H1 (cell line): ENCODE results near the gene SORBS1. TPM values are rescaled to one million over a fixed set of nuclear protein-coding genes. Genes with fewer than 3 reads are reported as not detected.

Experiments
- CTCF ChIA-PET: fragments of 300-600 bp; sonication (Branson Sonifier 250); formaldehyde crosslinking; loops from one replicate; lab custom pipeline; 2021; ENCODE audit not compliant: partially characterized antibody; lab: Charles Lee
- POLR2A ChIA-PET: fragments of 300-600 bp; sonication (Branson Sonifier 250); formaldehyde crosslinking; loops from one replicate; lab custom pipeline; 2021; ENCODE audit warnings: inconsistent platforms; ENCODE audit not compliant: partially characterized antibody; lab: Charles Lee
- DNase-seq, 2 experiments: peaks; one replicate each; pipeline versions ENCODE4 v3.0.0 to v3.0.0-alpha.2; 2010 to 2022; ENCODE audit warnings: low spot score in 2 of 2, low read depth in 1 of 2, mixed read lengths in 1 of 2
- FAIRE-seq: peaks from 2 replicates; lab custom pipeline; 2011; peaks lifted over from hg19 to GRCh38; lab: Jason Lieb, UNC
- H2AFZ ChIP-seq: 2 replicates; pipeline ENCODE4 v1.8.1; 2012; ENCODE audit warnings: low read length, inconsistent platforms
- H2AK5ac ChIP-seq: 2 replicates; pipeline ENCODE4 v1.6.1; 2013; ENCODE audit warnings: low read depth, low read length
- H2BK120ac ChIP-seq: replicated peaks from 2 replicates; pipeline ENCODE3; 2013; ENCODE audit warnings: low read depth, low read length, inconsistent platforms
- H2BK12ac ChIP-seq: 2 replicates; pipeline ENCODE4 v1.6.1; 2013; ENCODE audit warnings: low read depth, low read length
- H2BK15ac ChIP-seq: 2 replicates; pipeline ENCODE4 v1.6.1; 2013; ENCODE audit warnings: low read length
- H2BK20ac ChIP-seq: 2 replicates; pipeline ENCODE4 v1.6.1; 2013; ENCODE audit warnings: low read length
- H2BK5ac ChIP-seq: 2 replicates; pipeline ENCODE4 v1.6.1; 2013; ENCODE audit warnings: low read depth, low read length
- H3K14ac ChIP-seq: 2 replicates; pipeline ENCODE4 v1.6.1; 2013; ENCODE audit warnings: inconsistent platforms; ENCODE audit not compliant: insufficient read length
- H3K18ac ChIP-seq: 2 replicates; pipeline ENCODE4 v1.6.1; 2013; ENCODE audit warnings: low read length; ENCODE audit errors: extremely low read depth
- H3K23ac ChIP-seq: 2 replicates; pipeline ENCODE4 v1.6.1; 2013; ENCODE audit warnings: inconsistent platforms; ENCODE audit not compliant: insufficient read length
- H3K23me2 ChIP-seq: 2 replicates; pipeline ENCODE4 v1.6.1; 2013; ENCODE audit warnings: low read depth, low read length
- H3K27ac ChIP-seq: 2 replicates; pipeline ENCODE4 v1.6.1; 2011; ENCODE audit warnings: low read depth, low read length, inconsistent platforms
- H3K27me3 ChIP-seq, 4 experiments: replicated peaks in 1 of 4; 1 replicate in 1 of 4; 2 replicates in 3 of 4; pipeline versions ENCODE4 v1.6.1 to v1.8.1; 2011 to 2013; ENCODE audit warnings: low read length in 3 of 4, mild to moderate bottlenecking in 3 of 4, inconsistent platforms in 2 of 4, mixed read lengths in 2 of 4, moderate library complexity in 1 of 4; ENCODE audit not compliant: control insufficient read depth in 3 of 4, insufficient read depth in 3 of 4; ENCODE audit errors: extremely low read depth in 1 of 4
- H3K36me3 ChIP-seq, 4 experiments: 2 replicates each; pipeline versions ENCODE4 v1.6.1 to v1.8.1; 2011 to 2013; ENCODE audit warnings: mild to moderate bottlenecking in 4 of 4, low read length in 3 of 4, moderate library complexity in 2 of 4, control low read depth in 1 of 4, inconsistent platforms in 1 of 4; ENCODE audit not compliant: insufficient read depth in 4 of 4, control insufficient read depth in 2 of 4
- H3K4ac ChIP-seq: replicated peaks from 2 replicates; pipeline ENCODE3; 2013; ENCODE audit warnings: low read length, low read depth, mixed read lengths, inconsistent platforms; ENCODE audit not compliant: insufficient read length
- H3K4me1 ChIP-seq, 4 experiments: replicated peaks in 1 of 4; 1 replicate in 1 of 4; 2 replicates in 3 of 4; pipeline versions ENCODE4 v1.6.1 to v1.8.1; 2011 to 2013; ENCODE audit warnings: low read length in 3 of 4, inconsistent platforms in 2 of 4, mixed read lengths in 1 of 4; ENCODE audit not compliant: insufficient read depth in 4 of 4, control insufficient read depth in 3 of 4
- H3K4me2 ChIP-seq, 2 experiments: 2 replicates each; pipeline versions ENCODE4 v1.6.1 to v1.8.1; 2011 to 2013; ENCODE audit warnings: low read depth in 2 of 2, low read length in 2 of 2, control low read depth in 1 of 2, inconsistent platforms in 1 of 2, mild to moderate bottlenecking in 1 of 2; ENCODE audit not compliant: insufficient read depth in 1 of 2
- H3K4me3 ChIP-seq, 4 experiments: fragments of 200-600, 300-600 bp in 1 of 4; sonication (generic), shearing (Covaris generic), sonication (Bioruptor Twin) in 1 of 4; 2 replicates each; pipeline versions ENCODE4 v1.5.1 to v1.8.1; 2011 to 2016; ENCODE audit warnings: low read length in 4 of 4, low read depth in 3 of 4, control low read depth in 2 of 4, inconsistent platforms in 2 of 4, mild to moderate bottlenecking in 2 of 4, mixed read lengths in 1 of 4, moderate library complexity in 1 of 4; ENCODE audit not compliant: insufficient read depth in 2 of 4; ENCODE audit errors: extremely low read depth in 1 of 4
- H3K56ac ChIP-seq: replicated peaks from 2 replicates; pipeline ENCODE3; 2013; ENCODE audit warnings: low read depth, mild to moderate bottlenecking, mixed read lengths, low read length, inconsistent platforms; ENCODE audit not compliant: insufficient read length
- H3K79me1 ChIP-seq: 2 replicates; pipeline ENCODE4 v1.6.1; 2013; ENCODE audit warnings: low read depth, low read length, control low read depth
- H3K79me2 ChIP-seq, 2 experiments: 2 replicates each; pipeline versions ENCODE4 v1.6.1 to v1.8.1; 2012 to 2013; ENCODE audit warnings: low read length in 2 of 2, mild to moderate bottlenecking in 2 of 2, inconsistent platforms in 1 of 2; ENCODE audit not compliant: insufficient read depth in 2 of 2, control insufficient read depth in 1 of 2
- H3K9ac ChIP-seq, 4 experiments: replicated peaks in 1 of 4; 1 replicate in 1 of 4; 2 replicates in 3 of 4; pipeline versions ENCODE4 v1.6.1 to v1.8.1; 2011 to 2013; ENCODE audit warnings: low read depth in 3 of 4, low read length in 3 of 4, control low read depth in 2 of 4, mild to moderate bottlenecking in 2 of 4, moderate library complexity in 2 of 4, inconsistent platforms in 1 of 4; ENCODE audit errors: extremely low read depth in 1 of 4
- H3K9me3 ChIP-seq, 2 experiments: 2 replicates each; pipeline versions ENCODE4 v1.6.1 to v1.8.1; 2012 to 2013; ENCODE audit warnings: mild to moderate bottlenecking in 2 of 2, moderate library complexity in 2 of 2, control low read depth in 1 of 2, inconsistent platforms in 1 of 2, low read depth in 1 of 2, low read length in 1 of 2, mixed read lengths in 1 of 2; ENCODE audit not compliant: insufficient read depth in 2 of 2
- H4K20me1 ChIP-seq, 2 experiments: replicated peaks in 1 of 2; 2 replicates each; pipeline versions ENCODE3 to v1.8.1; 2011 to 2013; ENCODE audit warnings: inconsistent platforms in 2 of 2, low read length in 2 of 2, mild to moderate bottlenecking in 1 of 2; ENCODE audit not compliant: insufficient read depth in 2 of 2, control insufficient read depth in 1 of 2
- H4K5ac ChIP-seq: 2 replicates; pipeline ENCODE4 v1.6.1; 2013; ENCODE audit warnings: low read length, low read depth, mixed read lengths, inconsistent platforms; ENCODE audit not compliant: insufficient read length
- H4K8ac ChIP-seq: 2 replicates; pipeline ENCODE4 v1.8.0; 2013; ENCODE audit warnings: mild to moderate bottlenecking, moderate library complexity, low read length, inconsistent platforms; ENCODE audit not compliant: insufficient read depth; ENCODE audit errors: extremely low read depth
- H4K91ac ChIP-seq: replicated peaks from 2 replicates; pipeline ENCODE3; 2013; ENCODE audit warnings: low read length, mixed read lengths, inconsistent platforms; ENCODE audit not compliant: insufficient read length
- ATF3 ChIP-seq: IDR thresholded peaks from 2 replicates; pipeline ENCODE4 v1.6.1; 2011; ENCODE audit warnings: low read depth, mild to moderate bottlenecking, low read length; ENCODE audit not compliant: insufficient read depth
- EZH2 ChIP-seq: fragments of 200-600 bp; sonication (generic); IDR thresholded peaks from 2 replicates; pipeline ENCODE4 v1.7.1; 2012; ENCODE audit warnings: low read depth, mild to moderate bottlenecking, moderate library complexity, low read length, inconsistent platforms; ENCODE audit not compliant: severe bottlenecking
- JUN ChIP-seq: IDR thresholded peaks from 2 replicates; pipeline ENCODE4 v1.6.1; 2011; ENCODE audit warnings: low read depth, mild to moderate bottlenecking, improper control_type of control experiment, low read length
- KDM1A ChIP-seq: fragments of 200-600, 300-600 bp; sonication (generic); IDR thresholded peaks from 2 replicates; pipeline ENCODE4 v1.7.1; 2016; ENCODE audit warnings: mild to moderate bottlenecking, low read length, borderline replicate concordance
- NRF1 ChIP-seq: IDR thresholded peaks from 2 replicates; pipeline ENCODE4 v1.6.1; 2011; ENCODE audit warnings: mild to moderate bottlenecking, low read depth, low read length, improper control_type of control experiment
- RNF2 ChIP-seq: fragments of 200-900, 300-1000 bp; sonication (generic); IDR thresholded peaks from 2 replicates; pipeline ENCODE4 v1.7.1; 2016; ENCODE audit warnings: borderline replicate concordance, low read depth, mild to moderate bottlenecking, antibody characterized with exemption, low read length; ENCODE audit not compliant: poor library complexity, severe bottlenecking; ENCODE audit errors: missing control alignments
- SIX5 ChIP-seq: IDR thresholded peaks from 2 replicates; pipeline ENCODE4 v1.6.1; 2011; ENCODE audit warnings: mild to moderate bottlenecking, low read depth, low read length
- TAF7 ChIP-seq: optimal IDR thresholded peaks from 2 replicates; pipeline ENCODE3; 2011; ENCODE audit warnings: low read depth, mild to moderate bottlenecking, inconsistent platforms, low read length, moderate library complexity, borderline replicate concordance
- USF2 ChIP-seq: IDR thresholded peaks from 2 replicates; pipeline ENCODE4 v1.6.1; 2011; ENCODE audit warnings: low read length, improper control_type of control experiment
- ZNF274 ChIP-seq: IDR thresholded peaks from 2 replicates; pipeline ENCODE4 v1.7.0; 2012; ENCODE audit warnings: low read length, borderline replicate concordance; ENCODE audit errors: extremely low read depth
- WGBS, 2 experiments: shearing (Covaris generic) in 1 of 2; methylation state at CpG; one replicate each; pipeline versions ENCODE4 v1.1.6 to v1.1.7; 2013 to 2015; ENCODE audit warnings: low lambda C conversion rate in 2 of 2, mixed read lengths in 2 of 2, inconsistent platforms in 1 of 2, low coverage in 1 of 2, missing lambda C conversion rate in 1 of 2; ENCODE audit not compliant: insufficient replicate concordance in 2 of 2, insufficient coverage in 1 of 2, insufficient read length in 1 of 2; ENCODE audit errors: extremely low coverage in 1 of 2, missing lambda C conversion rate in 1 of 2; 5-methylcytosine and 5-hydroxymethylcytosine counted together
- polyA plus RNA-seq, 7 experiments: library from polyadenylated mRNA; depleted of rRNA in 3 of 7; stranded (reverse) in 5 of 7; unstranded in 2 of 7; fragments of >200 nt in 5 of 7; fragments of 200-250 nt in 2 of 7; gene quantifications; 1 replicate in 5 of 7; 2 replicates in 1 of 7; 4 replicates in 1 of 7; pipeline versions ENCODE4 v1.2.1 to v1.2.3, GENCODE V29; 2011 to 2013; ENCODE audit warnings: missing spikeins in 2 of 7, mixed read lengths in 2 of 7
- total RNA-seq: library from RNA; stranded (reverse); fragmentation: NEBNext Ultra II Directional; extraction: Animal tissue kit (Norgen Biotek cat#: 25700); gene quantifications from 2 replicates; pipeline ENCODE4 v1.2.1, GENCODE V29; 2021

Gene SORBS1
- total and polyA plus RNA-seq, 2 of the 8 experiments (the other 6 are each of a cell fraction or from before 2014, with no cell fraction given) = 16.0 to 35.0 TPM

- no peaks in the 10 kb centered on the region for H3K79me1 ChIP-seq
- CTCF ChIA-PET = interaction anchor here (0.8 to 6.9 kb wide), 9 partner anchors 11 to 186 kb away, joined by 3 to 60 read pairs (median 4); no protein-coding TSS in a partner anchor
- peaks cover 4 to 8% (median 6%) of the 10 kb centered on the region in 4 experiments; a peak in 6 of 7 replicates for H3K4me1 ChIP-seq
- no peak overlapping the region for H3K14ac ChIP-seq
- H3K9me3 ChIP-seq = no peaks in the 10 kb centered on the region
- no peaks in the 10 kb centered on the region for H3K36me3 ChIP-seq
- H4K20me1 ChIP-seq = no peaks in the 10 kb centered on the region
- no peak overlapping the region for H2BK12ac ChIP-seq
- no peak overlapping the region for H2AK5ac ChIP-seq
- DNase-seq (no peak), FAIRE-seq (no peak)
- no peak overlapping the region for H2AFZ ChIP-seq
- WGBS, 2 experiments = 89% methylated on average over 10 of the region's 10 CpGs; no CpG with 5 or more reads in 1 of the 2 experiments
- no peak overlapping the region for H3K23ac ChIP-seq
- no peak overlapping the region for H3K4ac ChIP-seq
- H3K18ac ChIP-seq = no peak overlapping the region
- no peak overlapping the region for H2BK20ac ChIP-seq
- no peak overlapping the region for H4K91ac ChIP-seq
- peak overlapping the region; percentile 54; the same call in 1 of the 2 replicates for H2BK5ac ChIP-seq
- H3K9ac ChIP-seq = no peak overlapping the region
- H3K27ac ChIP-seq = no peak overlapping the region
- H4K8ac ChIP-seq = no peak overlapping the region; the same call in 1 of the 2 replicates
- H3K4me2 ChIP-seq = no peak overlapping the region
- no peak overlapping the region for H3K56ac ChIP-seq
- H2BK120ac ChIP-seq = no peak overlapping the region
- POLR2A ChIA-PET = interaction anchor here (1.1 kb wide), 1 partner anchor 26 kb away, joined by 3 read pairs; no protein-coding TSS in a partner anchor
- no peaks in the 10 kb centered on the region; a peak in 1 of 7 replicates for H3K27me3 ChIP-seq
- no peak overlapping the region for H4K5ac ChIP-seq
- H3K4me3 ChIP-seq = no peak overlapping the region
- no peaks in the 10 kb centered on the region for H3K79me2 ChIP-seq
- H2BK15ac ChIP-seq = no peak overlapping the region
- H3K23me2 ChIP-seq = no peaks in the 10 kb centered on the region
- TF ChIP-seq TAF7 = no peak
- TF ChIP-seq USF2 = no peak
- no peak for TF ChIP-seq ATF3
- no peak for TF ChIP-seq EZH2
- TF ChIP-seq SIX5 = no peak
- no peak for TF ChIP-seq ZNF274
- no peak for TF ChIP-seq RNF2
- TF ChIP-seq NRF1 = no peak
- no peak for TF ChIP-seq KDM1A
- TF ChIP-seq JUN = no peak
These were observed 146.2 kb downstream of the SORBS1 start for GRCh38 chr10:95414844-95415485.
